ENCODE data around the gene SARNP.

The SARNP gene

GRCh38 chr12:55738123-55739024, 79.2 kb downstream of the SARNP start:
- H2BK15ac ChIP-seq (ENCODE audit: low read depth, poor library complexity, severe bottlenecking) = peak overlapping the region; percentile 90
- peaks cover 10% of the 10 kb centered on the region for H3K4me1 ChIP-seq (ENCODE audit: control insufficient read depth, insufficient read depth, low read depth, low read length)
- H3K79me1 ChIP-seq (replicated peaks; ENCODE audit: low read length, poor library complexity, severe bottlenecking) = peaks cover 2% of the 10 kb centered on the region
- no peak overlapping the region for H3K14ac ChIP-seq (ENCODE audit: low read length in 2 of 2)
- peak overlapping the region; percentile 89 for H3K4me2 ChIP-seq (ENCODE audit: low read length, poor library complexity, severe bottlenecking)
- DNase-seq = peak; percentile 91
- WGBS = 2% methylated on average over 6 of the region's 14 CpGs
- peak overlapping the region; percentile 30 to 69 for H3K4ac ChIP-seq (ENCODE audit: low read depth in 1 of 2, low read length in 2 of 2)
- H4K91ac ChIP-seq (ENCODE audit: low read length) = peak overlapping the region; percentile 25
- H3K18ac ChIP-seq (ENCODE audit: low read depth in 1 of 2, low read length in 2 of 2) = peak overlapping the region; percentile 77 to 94
- peak overlapping the region; percentile 86 for H2BK120ac ChIP-seq (ENCODE audit: low read depth, low read length)
- peak overlapping the region; percentile 61 for H3K27ac ChIP-seq (ENCODE audit: low read length, poor library complexity, severe bottlenecking)
- H3K23ac ChIP-seq (ENCODE audit: low read length in 2 of 2) = no peak overlapping the region
- peak overlapping the region; percentile 81 for H4K8ac ChIP-seq (ENCODE audit: low read length)
- peak overlapping the region; percentile 21 to 83 for H3K4me3 ChIP-seq (ENCODE audit: insufficient read depth in 1 of 2, low read depth in 1 of 2, low read length in 2 of 2)
- H3K27me3 ChIP-seq (ENCODE audit: control insufficient read depth in 1 of 2, insufficient read depth in 1 of 2, low read length in 2 of 2) = no peaks in the 10 kb centered on the region
- H3K9me3 ChIP-seq (ENCODE audit: control insufficient read depth, low read length) = no peaks in the 10 kb centered on the region
- no peak overlapping the region for H2AFZ ChIP-seq (ENCODE audit: low read depth, low read length)
- H3K36me3 ChIP-seq (ENCODE audit: control insufficient read depth in 1 of 2, insufficient read depth in 2 of 2, low read depth in 1 of 2, low read length in 2 of 2) = no peaks in the 10 kb centered on the region
- no peak overlapping the region for H2AK5ac ChIP-seq (ENCODE audit: low read length, severe bottlenecking)
- H2BK12ac ChIP-seq (ENCODE audit: low read length in 2 of 2) = peak overlapping the region in 1 of 2 experiments; percentile 64
- peak overlapping the region; percentile 89 for H3K9ac ChIP-seq (ENCODE audit: low read length)
- no peak overlapping the region for H2BK5ac ChIP-seq (ENCODE audit: low read depth, low read length, poor library complexity, severe bottlenecking)

GRCh38 chr12:55737581-55738122, 79.9 kb downstream of the SARNP start:
- peak; percentile 44 for DNase-seq
- peak overlapping the region in 1 of 2 experiments; percentile 64 for H2BK12ac ChIP-seq (ENCODE audit: low read length in 2 of 2)
- H2BK120ac ChIP-seq (ENCODE audit: low read depth, low read length) = peak overlapping the region; percentile 86
- H3K9me3 ChIP-seq (ENCODE audit: control insufficient read depth, low read length) = no peaks in the 10 kb centered on the region
- H3K18ac ChIP-seq (ENCODE audit: low read depth in 1 of 2, low read length in 2 of 2) = peak overlapping the region in 1 of 2 experiments; percentile 94
- no CpG with 5 or more reads among the region's 4 CpGs for WGBS
- no peaks in the 10 kb centered on the region for H3K27me3 ChIP-seq (ENCODE audit: control insufficient read depth in 1 of 2, insufficient read depth in 1 of 2, low read length in 2 of 2)
- H2AFZ ChIP-seq (ENCODE audit: low read depth, low read length) = no peak overlapping the region
- H3K4ac ChIP-seq (ENCODE audit: low read depth in 1 of 2, low read length in 2 of 2) = peak overlapping the region; percentile 2 to 69
- no peak overlapping the region for H3K23ac ChIP-seq (ENCODE audit: low read length in 2 of 2)
- H3K9ac ChIP-seq (ENCODE audit: low read length) = peak overlapping the region; percentile 89
- H4K91ac ChIP-seq (ENCODE audit: low read length) = no peak overlapping the region
- peaks cover 6% of the 10 kb centered on the region for H3K79me1 ChIP-seq (replicated peaks; ENCODE audit: low read length, poor library complexity, severe bottlenecking)
- H3K4me3 ChIP-seq (ENCODE audit: insufficient read depth in 1 of 2, low read depth in 1 of 2, low read length in 2 of 2) = peak overlapping the region in 1 of 2 experiments; percentile 83
- H2BK15ac ChIP-seq (ENCODE audit: low read depth, poor library complexity, severe bottlenecking) = peak overlapping the region; percentile 90
- peak overlapping the region; percentile 40 for H3K27ac ChIP-seq (ENCODE audit: low read length, poor library complexity, severe bottlenecking)
- H2BK5ac ChIP-seq (ENCODE audit: low read depth, low read length, poor library complexity, severe bottlenecking) = no peak overlapping the region
- peak overlapping the region; percentile 89 for H3K4me2 ChIP-seq (ENCODE audit: low read length, poor library complexity, severe bottlenecking)
- H4K8ac ChIP-seq (ENCODE audit: low read length) = peak overlapping the region; percentile 81
- no peaks in the 10 kb centered on the region for H3K36me3 ChIP-seq (ENCODE audit: control insufficient read depth in 1 of 2, insufficient read depth in 2 of 2, low read depth in 1 of 2, low read length in 2 of 2)
- no peak overlapping the region for H3K14ac ChIP-seq (ENCODE audit: low read length in 2 of 2)
- H2AK5ac ChIP-seq (ENCODE audit: low read length, severe bottlenecking) = no peak overlapping the region
- peaks cover 10% of the 10 kb centered on the region for H3K4me1 ChIP-seq (ENCODE audit: control insufficient read depth, insufficient read depth, low read depth, low read length)

GRCh38 chr12:55736780-55737580, 80.5 kb downstream of the SARNP start:
- no peak overlapping the region for H3K27ac ChIP-seq (ENCODE audit: low read length, poor library complexity, severe bottlenecking)
- H3K36me3 ChIP-seq (ENCODE audit: control insufficient read depth in 1 of 2, insufficient read depth in 2 of 2, low read depth in 1 of 2, low read length in 2 of 2) = peaks cover 4 to 6% of the 10 kb centered on the region in 2 experiments
- H3K9ac ChIP-seq (ENCODE audit: low read length) = peak overlapping the region; percentile 89
- H3K23ac ChIP-seq (ENCODE audit: low read length in 2 of 2) = peak overlapping the region in 1 of 2 experiments; percentile 81
- no peak overlapping the region for H3K14ac ChIP-seq (ENCODE audit: low read length in 2 of 2)
- H4K91ac ChIP-seq (ENCODE audit: low read length) = no peak overlapping the region
- H2BK12ac ChIP-seq (ENCODE audit: low read length in 2 of 2) = peak overlapping the region in 1 of 2 experiments; percentile 17
- H3K4me1 ChIP-seq (ENCODE audit: control insufficient read depth, insufficient read depth, low read depth, low read length) = peaks cover 11% of the 10 kb centered on the region
- H2BK15ac ChIP-seq (ENCODE audit: low read depth, poor library complexity, severe bottlenecking) = peak overlapping the region; percentile 80
- peak overlapping the region; percentile 36 for H2AFZ ChIP-seq (ENCODE audit: low read depth, low read length)
- no peaks in the 10 kb centered on the region for H3K9me3 ChIP-seq (ENCODE audit: control insufficient read depth, low read length)
- H3K18ac ChIP-seq (ENCODE audit: low read depth in 1 of 2, low read length in 2 of 2) = peak overlapping the region in 1 of 2 experiments; percentile 16
- peak overlapping the region; percentile 89 for H4K8ac ChIP-seq (ENCODE audit: low read length)
- peak overlapping the region in 1 of 2 experiments; percentile 83 for H3K4me3 ChIP-seq (ENCODE audit: insufficient read depth in 1 of 2, low read depth in 1 of 2, low read length in 2 of 2)
- no peak overlapping the region for H3K4ac ChIP-seq (ENCODE audit: low read depth in 1 of 2, low read length in 2 of 2)
- H2AK5ac ChIP-seq (ENCODE audit: low read length, severe bottlenecking) = no peak overlapping the region
- no peak overlapping the region for H2BK120ac ChIP-seq (ENCODE audit: low read depth, low read length)
- peak; percentile 68 for DNase-seq
- no peak overlapping the region for H3K4me2 ChIP-seq (ENCODE audit: low read length, poor library complexity, severe bottlenecking)
- peaks cover 7% of the 10 kb centered on the region for H3K79me1 ChIP-seq (replicated peaks; ENCODE audit: low read length, poor library complexity, severe bottlenecking)
- no peak overlapping the region for H2BK5ac ChIP-seq (ENCODE audit: low read depth, low read length, poor library complexity, severe bottlenecking)
- 52% methylated on average over 6 of the region's 6 CpGs for WGBS
- no peaks in the 10 kb centered on the region for H3K27me3 ChIP-seq (ENCODE audit: control insufficient read depth in 1 of 2, insufficient read depth in 1 of 2, low read length in 2 of 2)

Data from mesenchymal stem cell (in vitro differentiated cells and primary cell).